Kasumi-1 (cell line): Measurements from ENCODE around the gene KIR2DL4.
"Not testable (repeated sequence)": the region's sequence is repeated elsewhere in the genome, so short reads cannot be mapped to it uniquely, and the experiment has no call there.

Experiments used
- DNase-seq, 2 experiments: peaks; one replicate each; lab custom pipeline; 2025; lab: John Stamatoyannopoulos, UW

The KIR2DL4 gene

GRCh38 chr19:54803410-54803809 is at the start of gene KIR2DL4:
Gene KIR2DL4 (plus strand): TSS chr19:54803610. CDS start chr19:54803652, 42 bp downstream.
- no peak for DNase-seq

GRCh38 chr19:54756204-54757110 is 47.0 kb upstream of the KIR2DL4 start:
- not testable (repeated sequence) for DNase-seq

- not testable (repeated sequence) for DNase-seq
Observed at GRCh38 chr19:54758577-54758976, 44.8 kb upstream of the KIR2DL4 start.

GRCh38 chr19:54764219-54764618 is 39.2 kb upstream of the KIR2DL4 start:
- DNase-seq, result peak; percentile 6 to 32

GRCh38 chr19:54766464-54766863 is 36.9 kb upstream of the KIR2DL4 start:
- not testable (repeated sequence) for DNase-seq

- DNase-seq, result not testable (repeated sequence)
Observed at GRCh38 chr19:54769646-54770045, 33.8 kb upstream of the KIR2DL4 start, which contains the start of gene KIR2DL1. Gene KIR2DL1 (plus strand): TSS chr19:54769793. CDS start chr19:54769851, 58 bp downstream.

GRCh38 chr19:54770511-54770910 is 32.9 kb upstream of the KIR2DL4 start:
- DNase-seq, result not testable (repeated sequence)

- DNase-seq, result not testable (repeated sequence)
Observed at GRCh38 chr19:54771018-54771960, 32.1 kb upstream of the KIR2DL4 start.

GRCh38 chr19:54772666-54773065 is 30.7 kb upstream of the KIR2DL4 start:
- not testable (repeated sequence) for DNase-seq

GRCh38 chr19:54775095-54775815 is 28.2 kb upstream of the KIR2DL4 start:
- DNase-seq, result not testable (repeated sequence)

- not testable (repeated sequence) for DNase-seq
Observed at GRCh38 chr19:54775830-54776229, 27.6 kb upstream of the KIR2DL4 start.

GRCh38 chr19:54777851-54778250 is 25.6 kb upstream of the KIR2DL4 start:
- DNase-seq, result not testable (repeated sequence)

GRCh38 chr19:54778896-54779295 is 24.5 kb upstream of the KIR2DL4 start:
- DNase-seq, result not testable (repeated sequence)

GRCh38 chr19:54782916-54783315 is 20.5 kb upstream of the KIR2DL4 start:
- DNase-seq, result not testable (repeated sequence)

GRCh38 chr19:54786091-54786723 is 17.2 kb upstream of the KIR2DL4 start:
- DNase-seq, result not testable (repeated sequence)

GRCh38 chr19:54788154-54788553 is 15.3 kb upstream of the KIR2DL4 start:
- not testable (repeated sequence) for DNase-seq

GRCh38 chr19:54790711-54791110 is 12.7 kb upstream of the KIR2DL4 start:
- no peak for DNase-seq

GRCh38 chr19:54791476-54791875 is 11.9 kb upstream of the KIR2DL4 start:
- DNase-seq, result no peak

GRCh38 chr19:54792814-54793213 is 10.6 kb upstream of the KIR2DL4 start:
- DNase-seq, result peak; percentile 2 to 11

GRCh38 chr19:54795758-54796157 is 7.7 kb upstream of the KIR2DL4 start:
- DNase-seq, result peak; percentile 90 to 92

- DNase-seq, result no peak
Observed at GRCh38 chr19:54804101-54804500, 691 bp downstream of the KIR2DL4 start.
